GM12878 (cell line): ENCODE results near the gene IL20RB. TPM values are rescaled to one million over a fixed set of nuclear protein-coding genes. Genes with fewer than 3 reads are reported as not detected.

ENCODE experiments used
- polyA plus RNA-seq, 11 experiments: library from polyadenylated mRNA; depleted of rRNA in 4 of 11; unstranded in 6 of 11; stranded (reverse) in 5 of 11; fragments of >200 nt; fragmentation: Nextera tagmentation in 4 of 11; fragmentation: Illumina TruSeq in 1 of 11; extraction: Ambion mirVana in 4 of 11; extraction: Trizol in 1 of 11; gene quantifications; 1 replicate in 1 of 11; 2 replicates in 10 of 11; pipeline versions ENCODE4 v1.2.1 to v1.2.3, GENCODE V29; 2011 to 2016; ENCODE audit warnings: inconsistent platforms in 2 of 11, missing spikeins in 2 of 11, low read depth in 1 of 11
- total RNA-seq, 4 experiments: library from RNA; depleted of rRNA in 3 of 4; stranded (reverse); fragments of >200 nt in 3 of 4; fragmentation: Illumina TruSeq in 1 of 4; extraction: Trizol in 1 of 4; gene quantifications; 2 replicates each; pipeline versions ENCODE4 v1.2.1 to v1.2.3, GENCODE V29; 2013 to 2021

IL20RB gene
- total and polyA plus RNA-seq, 10 of the 15 experiments (the other 5 are each of a cell fraction or from before 2014, with no cell fraction given): 0.21 to 1.1 (median 0.54) TPM

Other genes starting within 250 kb of the IL20RB start
- 20.1 and 24.4 TPM in 2 replicates for gene STAG1, start 205.6 kb upstream of the IL20RB start, total RNA-seq (2014; rRNA removed)
- gene STAG1, start 205.6 kb upstream of the IL20RB start, total RNA-seq (2014; rRNA removed; fragmentation: Illumina TruSeq; extraction: Trizol): 29.3 and 30.1 TPM in 2 replicates
- gene STAG1, start 205.6 kb upstream of the IL20RB start, total RNA-seq (2021): 26.1 and 28.4 TPM in 2 replicates
- 24.1 and 36.7 TPM in 2 replicates for gene STAG1, start 205.6 kb upstream of the IL20RB start, polyA plus RNA-seq (2011; rRNA removed)
- gene STAG1, start 205.6 kb upstream of the IL20RB start, polyA plus RNA-seq (2014; fragmentation: Illumina TruSeq; extraction: Trizol): 20.0 and 22.6 TPM in 2 replicates
- gene STAG1, start 205.6 kb upstream of the IL20RB start, polyA plus RNA-seq (2014; fragmentation: Nextera tagmentation; extraction: Ambion mirVana): 1 to 10 TPM; 4.4 to 4.8 TPM
- gene STAG1, start 205.6 kb upstream of the IL20RB start, polyA plus RNA-seq (2014; rRNA removed): 11.1 and 12.6 TPM in 2 replicates
- 10 to 100 TPM; 20.3 to 26.3 TPM for gene STAG1, start 205.6 kb upstream of the IL20RB start, polyA plus RNA-seq (2016; fragmentation: Nextera tagmentation; extraction: Ambion mirVana)
- 0.11 and 0.38 TPM in 2 replicates for gene SLC35G2, start 138.9 kb upstream of the IL20RB start, total RNA-seq (2014; rRNA removed)
- gene SLC35G2, start 138.9 kb upstream of the IL20RB start, total RNA-seq (2014; rRNA removed; fragmentation: Illumina TruSeq; extraction: Trizol): 0.18 and 0.36 TPM in 2 replicates
- gene SLC35G2, start 138.9 kb upstream of the IL20RB start, total RNA-seq (2021): 0.24 and 0.31 TPM in 2 replicates
- gene SLC35G2, start 138.9 kb upstream of the IL20RB start, polyA plus RNA-seq (2011; rRNA removed): 1.9 and 2.3 TPM in 2 replicates
- 0.18 and 0.60 TPM in 2 replicates for gene SLC35G2, start 138.9 kb upstream of the IL20RB start, polyA plus RNA-seq (2014; fragmentation: Illumina TruSeq; extraction: Trizol)
- under 1 TPM; 0.21 to 0.24 TPM for gene SLC35G2, start 138.9 kb upstream of the IL20RB start, polyA plus RNA-seq (2014; fragmentation: Nextera tagmentation; extraction: Ambion mirVana)
- gene SLC35G2, start 138.9 kb upstream of the IL20RB start, polyA plus RNA-seq (2014; rRNA removed): 0.10 and 0.18 TPM in 2 replicates
- gene SLC35G2, start 138.9 kb upstream of the IL20RB start, polyA plus RNA-seq (2016; fragmentation: Nextera tagmentation; extraction: Ambion mirVana): 1 to 10 TPM; 1.4 TPM
- 15.6 and 20.9 TPM in 2 replicates for gene NCK1, start 95.8 kb upstream of the IL20RB start, total RNA-seq (2014; rRNA removed)
- 22.6 and 22.8 TPM in 2 replicates for gene NCK1, start 95.8 kb upstream of the IL20RB start, total RNA-seq (2014; rRNA removed; fragmentation: Illumina TruSeq; extraction: Trizol)
- gene NCK1, start 95.8 kb upstream of the IL20RB start, total RNA-seq (2021): 23.5 and 27.4 TPM in 2 replicates
- gene NCK1, start 95.8 kb upstream of the IL20RB start, polyA plus RNA-seq (2011; rRNA removed): 33.4 and 54.9 TPM in 2 replicates
- gene NCK1, start 95.8 kb upstream of the IL20RB start, polyA plus RNA-seq (2014; fragmentation: Illumina TruSeq; extraction: Trizol): 28.3 and 39.8 TPM in 2 replicates
- 10 to 100 TPM; 18.5 to 20.4 TPM for gene NCK1, start 95.8 kb upstream of the IL20RB start, polyA plus RNA-seq (2014; fragmentation: Nextera tagmentation; extraction: Ambion mirVana)
- 14.5 and 19.5 TPM in 2 replicates for gene NCK1, start 95.8 kb upstream of the IL20RB start, polyA plus RNA-seq (2014; rRNA removed)
- 10 to 100 TPM; 28.3 to 29.5 TPM for gene NCK1, start 95.8 kb upstream of the IL20RB start, polyA plus RNA-seq (2016; fragmentation: Nextera tagmentation; extraction: Ambion mirVana)